Stimulated activated CD4-positive, alpha-beta T cell treated with anti-CD3 and anti-CD28 coated beads, TNF-alpha, amount 100 ng/mL, for 1 hour (primary cell): Measurements from ENCODE around the gene F13B.
"Not testable (repeated sequence)": the region's sequence is repeated elsewhere in the genome, so short reads cannot be mapped to it uniquely, and the experiment has no call there.

Source experiments
- DNase-seq, 3 donors: peaks; one replicate each; pipeline ENCODE4 v3.0.0-alpha.2; 2020; ENCODE audit warnings: low read depth in 3 of 3, low spot score in 1 of 3

F13B gene

DNA sequence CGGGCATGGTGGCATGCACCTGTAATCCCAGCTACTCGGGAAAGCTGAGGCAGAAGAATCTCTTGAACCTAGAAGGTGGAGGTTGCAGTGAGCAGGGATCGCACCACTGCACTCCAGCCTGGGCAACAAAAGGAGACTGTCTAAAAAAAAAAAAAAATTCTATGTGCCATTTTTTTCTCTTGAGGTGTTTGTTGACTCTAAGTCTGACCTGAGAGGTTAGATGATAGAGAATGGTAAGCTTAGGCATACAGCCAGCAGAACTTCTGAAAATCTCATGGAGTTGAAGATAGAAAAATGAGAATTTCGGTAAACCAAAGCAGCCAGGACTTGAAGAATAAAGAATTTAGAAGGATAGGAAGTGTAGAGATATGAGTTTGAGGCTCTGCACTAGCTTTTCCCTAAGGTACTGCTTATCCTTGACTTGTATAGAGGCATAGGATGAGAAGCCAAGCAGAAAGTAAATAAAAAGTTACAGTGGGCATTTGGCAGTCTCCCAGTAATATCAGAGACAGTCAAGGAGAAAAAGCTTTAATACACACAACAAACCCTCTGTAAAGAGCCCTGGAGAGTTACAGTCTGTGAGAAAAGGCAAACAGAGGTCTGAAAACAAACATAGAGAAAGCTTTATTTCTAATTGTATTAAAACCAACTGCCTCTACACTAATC lies 24.3 kb downstream of the F13B start:
- DNase-seq: no peak

DNA sequence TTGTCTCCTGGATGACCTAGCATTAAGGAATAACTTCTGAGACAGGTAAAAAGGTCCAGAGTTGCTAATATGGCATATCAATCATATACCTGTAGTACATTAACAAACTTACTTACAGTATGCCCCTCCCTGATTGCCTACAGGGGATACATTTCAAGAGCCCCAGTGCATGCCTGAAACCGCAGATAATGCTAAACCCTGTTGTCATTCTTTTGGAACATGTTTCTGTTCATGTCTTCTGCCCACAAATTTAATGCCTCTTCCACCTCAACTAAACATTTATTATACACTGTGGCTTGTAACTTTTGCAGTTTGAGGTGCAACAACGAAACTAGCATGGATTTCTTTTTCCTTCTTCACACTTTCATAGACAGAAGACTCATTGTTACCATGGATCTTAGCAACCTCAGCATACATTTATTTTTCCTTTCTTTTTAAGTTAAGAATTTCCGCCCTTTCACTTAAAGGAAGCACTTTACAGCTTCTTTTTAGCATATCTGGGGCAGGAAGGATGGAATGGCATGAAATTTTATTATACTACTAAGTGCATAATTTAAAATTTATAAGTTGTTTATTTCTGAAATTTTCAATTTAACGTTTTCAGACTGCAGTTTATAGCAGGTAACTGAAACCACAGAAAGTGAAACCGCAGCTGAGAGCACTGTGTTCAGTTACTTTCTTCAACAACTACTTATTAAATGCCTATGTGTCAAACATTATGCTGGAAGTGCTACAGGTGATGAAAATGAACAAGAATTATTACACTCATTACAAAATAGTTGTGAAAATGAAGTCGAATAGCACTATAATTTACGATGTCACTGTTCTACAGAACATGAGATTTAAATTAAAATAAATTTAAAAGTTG lies 25.3 kb downstream of the F13B start:
- DNase-seq: no peak

DNA sequence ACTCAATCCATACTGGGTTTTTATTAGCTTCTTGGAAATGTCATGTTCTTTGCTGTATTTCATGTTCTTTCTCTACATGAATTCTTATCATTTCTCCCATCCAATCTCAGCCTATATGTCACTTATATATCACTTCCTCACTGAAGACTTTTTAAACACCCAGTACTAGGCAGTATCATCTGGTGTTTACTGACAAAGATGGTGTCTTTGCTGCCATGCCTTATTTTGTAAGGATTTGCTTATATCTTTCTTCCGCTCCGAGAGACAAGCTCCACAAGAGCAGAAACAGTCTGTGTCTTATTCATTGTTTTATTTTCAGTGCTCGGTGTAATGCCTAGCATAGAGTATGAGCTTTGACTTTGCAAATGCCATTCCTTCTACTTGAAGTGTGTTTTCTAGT lies 30.2 kb downstream of the F13B start:
- no peak for DNase-seq

DNA sequence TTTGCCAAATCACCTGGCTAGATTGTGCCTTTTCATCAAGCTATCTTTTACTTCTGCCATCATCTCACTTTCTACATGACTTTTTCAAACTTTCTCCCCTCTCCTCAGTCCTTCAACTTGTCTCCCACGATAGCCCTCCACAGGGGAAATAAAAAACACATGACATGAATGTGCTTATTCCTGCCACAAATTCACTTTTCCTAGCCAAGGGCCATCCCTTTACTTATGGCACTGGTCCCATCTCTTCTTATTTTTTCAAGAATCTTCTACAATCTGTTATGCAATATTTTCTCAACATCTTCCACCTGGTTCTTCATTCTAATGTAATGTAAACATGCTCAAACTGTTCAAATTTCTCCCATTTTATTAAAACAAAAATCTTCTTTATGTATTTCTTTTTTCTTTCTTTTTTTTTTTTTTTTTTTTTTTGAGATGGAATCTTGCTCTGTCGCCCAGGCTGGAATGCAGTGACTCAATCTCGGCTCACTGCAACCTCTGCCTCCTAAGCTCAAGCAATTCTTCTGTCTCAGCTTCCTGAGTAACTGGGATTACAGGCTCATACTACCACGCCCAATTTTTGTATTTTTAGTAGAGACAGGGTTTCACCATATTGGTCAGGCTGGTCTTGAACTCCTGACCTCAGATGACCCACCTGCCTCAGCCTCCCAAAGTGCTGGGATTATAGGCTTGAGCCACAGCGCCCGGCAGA lies 32.3 kb downstream of the F13B start:
- DNase-seq: not testable (repeated sequence)

DNA sequence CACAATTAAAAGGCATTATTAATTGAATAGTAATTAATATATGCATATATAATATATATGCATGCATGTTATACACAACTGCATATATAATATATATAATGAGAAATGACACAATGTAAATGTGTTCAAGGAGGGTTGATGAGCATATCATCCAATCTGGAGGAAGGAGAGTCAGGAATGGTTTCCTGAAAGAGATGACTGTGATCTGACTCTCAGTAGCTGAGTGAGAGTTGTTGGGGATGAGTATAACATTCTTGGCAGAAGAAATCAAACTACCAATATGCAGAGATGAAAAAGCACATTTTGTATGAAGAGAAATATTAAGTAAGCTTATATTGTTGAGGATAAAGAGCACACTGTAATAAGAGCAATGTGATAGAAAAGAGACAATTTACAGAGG lies 37.3 kb downstream of the F13B start:
- no peak for DNase-seq

DNA sequence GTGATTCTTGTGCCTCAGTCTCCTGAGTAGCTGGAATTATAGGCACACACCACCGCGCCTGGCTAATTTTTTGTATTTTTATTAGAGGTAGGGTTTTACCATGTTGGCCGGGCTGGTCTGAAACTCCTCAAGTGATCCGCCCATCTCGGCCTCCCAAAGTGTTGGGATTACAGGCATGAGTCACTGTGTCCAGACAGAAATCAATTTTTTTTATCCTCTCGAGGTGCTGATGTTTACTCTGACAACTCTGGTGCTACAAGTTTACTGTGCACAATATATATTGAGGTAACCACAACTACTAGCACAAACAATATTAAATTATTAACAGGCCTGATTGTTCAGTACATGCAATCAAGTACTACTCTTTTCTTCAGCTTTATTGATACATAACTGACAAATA lies 39.7 kb downstream of the F13B start:
- no peak for DNase-seq

DNA sequence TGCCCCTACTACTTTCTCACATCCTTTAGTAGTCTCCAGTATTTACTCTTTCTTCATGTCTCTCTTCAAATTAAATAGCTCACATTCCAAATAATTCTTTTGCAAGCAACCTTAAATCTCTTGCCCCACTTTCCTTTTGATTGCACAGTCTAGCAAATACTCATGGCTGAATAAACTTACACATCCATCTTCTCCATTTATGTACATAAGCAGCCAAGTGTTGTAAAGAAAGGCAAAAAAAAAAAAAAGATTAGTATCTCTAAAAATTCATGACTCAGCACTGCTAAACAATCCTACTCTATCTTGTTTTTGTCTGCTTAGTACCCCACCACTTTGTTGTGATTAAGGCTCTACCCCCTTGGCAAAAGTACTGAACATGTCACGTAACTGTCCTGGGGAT lies 42.6 kb downstream of the F13B start:
- DNase-seq: no peak

DNA sequence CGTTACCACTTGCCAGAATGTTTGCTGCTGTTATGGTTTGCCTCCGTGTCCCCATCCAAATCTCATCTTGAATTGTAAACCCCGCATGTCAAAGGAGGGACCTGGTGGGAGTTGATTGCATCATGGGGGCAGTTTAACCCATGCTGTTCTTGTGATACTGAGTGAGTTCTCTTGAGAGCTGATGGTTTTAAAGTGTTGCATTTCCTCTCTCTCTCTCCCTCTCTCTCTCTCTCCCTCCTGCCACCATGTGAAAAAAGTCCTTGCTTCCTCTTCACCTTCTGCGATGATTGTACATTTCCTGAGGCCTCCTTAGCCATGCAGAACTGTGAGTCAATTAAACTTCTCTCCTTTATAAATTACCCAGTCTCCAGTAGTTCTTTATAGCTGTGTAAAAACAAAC lies 45.3 kb downstream of the F13B start:
- DNase-seq: no peak

DNA sequence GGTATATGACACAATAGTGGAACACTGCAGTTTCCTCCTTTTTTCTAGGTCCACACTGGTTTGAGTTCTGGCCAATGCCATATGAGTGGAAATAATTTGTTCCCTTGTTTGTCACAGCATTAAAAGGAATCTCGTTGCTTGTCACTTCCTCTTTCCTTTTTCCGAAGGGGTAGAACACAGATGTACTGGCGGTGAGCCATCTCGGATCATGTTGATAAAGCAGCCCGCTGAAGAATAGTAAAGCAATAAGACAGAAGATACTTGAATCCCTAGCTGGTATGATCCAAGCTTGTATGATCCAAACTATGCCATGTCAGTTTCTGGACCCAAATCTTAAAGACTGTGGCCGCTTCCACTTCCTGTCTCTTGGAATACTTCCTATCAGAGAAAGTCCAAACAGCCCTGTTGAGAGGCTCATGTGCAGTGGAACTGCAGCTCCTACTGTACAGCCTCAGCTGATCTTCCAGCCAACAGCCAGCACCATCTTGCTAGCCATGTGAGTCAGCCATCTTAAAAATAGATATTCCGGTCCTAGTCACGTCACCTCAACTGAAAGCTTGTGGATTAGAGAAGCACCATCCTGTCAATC lies 49.4 kb downstream of the F13B start:
- no peak for DNase-seq

DNA sequence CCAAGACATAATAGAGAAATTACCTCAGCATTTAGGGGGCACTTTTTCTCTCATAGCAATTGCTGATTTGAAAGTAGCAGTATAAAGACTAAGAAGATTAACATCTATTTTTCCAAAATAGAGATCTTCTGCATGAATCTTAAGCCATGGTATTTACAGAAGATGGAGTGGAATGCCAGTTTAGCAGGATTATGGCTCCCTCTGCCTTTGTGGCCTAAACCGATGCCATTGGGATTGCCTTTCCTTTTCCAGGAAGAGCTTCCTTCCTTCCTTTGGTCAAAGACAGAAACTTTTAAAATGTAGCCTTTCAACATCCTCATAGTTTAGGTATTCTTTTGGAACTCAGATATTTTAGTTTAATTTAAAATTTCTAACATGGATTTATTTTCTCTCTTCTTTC lies 50.3 kb downstream of the F13B start:
- DNase-seq: no peak

DNA sequence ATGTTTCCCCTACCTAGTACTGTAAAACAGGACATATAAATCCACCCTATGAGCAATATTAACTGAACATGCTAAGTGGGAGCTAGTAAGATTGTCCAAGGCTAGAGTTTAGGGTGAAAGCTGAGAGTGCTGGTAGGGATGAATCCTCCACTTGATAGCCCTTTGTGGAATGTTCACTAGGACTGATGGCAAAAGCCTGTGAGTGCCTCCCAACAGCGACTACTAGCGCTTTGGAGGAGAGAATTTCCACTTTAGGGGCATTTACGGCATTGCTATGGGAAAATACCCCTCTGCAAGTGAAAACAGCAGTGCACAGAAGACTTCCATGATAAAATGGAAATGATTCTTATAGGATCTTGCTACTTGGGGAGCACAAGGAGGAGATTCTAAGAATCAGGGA lies 53.8 kb downstream of the F13B start:
- DNase-seq: no peak

DNA sequence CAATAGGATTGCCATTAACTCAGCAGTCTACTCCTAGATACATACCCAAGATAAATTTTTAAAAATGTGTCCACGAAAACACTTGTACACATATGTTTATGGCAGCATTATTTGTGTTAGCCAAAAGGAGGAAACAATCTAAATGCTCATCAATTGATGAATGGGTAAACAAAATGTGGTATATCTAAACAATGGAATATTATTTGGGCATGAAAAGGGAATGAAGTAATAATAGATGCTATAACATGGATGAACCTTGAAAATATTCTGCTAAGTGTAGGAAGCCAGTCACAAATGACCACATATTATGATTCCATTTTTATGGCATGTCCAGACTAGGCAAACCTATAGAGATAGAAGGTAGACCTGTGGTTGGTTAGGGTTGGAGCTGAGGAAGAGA lies 55.4 kb downstream of the F13B start:
- no peak for DNase-seq

DNA sequence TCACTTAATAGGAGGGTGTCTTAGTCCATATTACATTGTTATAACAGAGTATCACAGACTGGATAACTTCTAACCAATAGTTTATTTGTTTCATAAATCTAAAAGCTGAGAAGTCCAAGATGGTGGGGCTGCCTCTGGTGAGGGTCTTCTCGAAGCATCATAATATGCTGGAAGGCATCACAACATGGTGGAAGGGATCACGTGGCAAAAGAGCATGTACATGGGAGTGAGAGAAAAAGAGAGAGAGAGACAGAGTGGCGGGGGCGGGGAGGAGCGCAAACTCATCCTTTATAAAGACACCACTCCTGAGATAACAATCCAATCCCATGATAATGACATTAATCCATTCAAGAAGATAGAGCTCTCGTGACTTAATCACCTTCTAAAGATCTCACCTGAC lies 58.2 kb downstream of the F13B start:
- DNase-seq: no peak

DNA sequence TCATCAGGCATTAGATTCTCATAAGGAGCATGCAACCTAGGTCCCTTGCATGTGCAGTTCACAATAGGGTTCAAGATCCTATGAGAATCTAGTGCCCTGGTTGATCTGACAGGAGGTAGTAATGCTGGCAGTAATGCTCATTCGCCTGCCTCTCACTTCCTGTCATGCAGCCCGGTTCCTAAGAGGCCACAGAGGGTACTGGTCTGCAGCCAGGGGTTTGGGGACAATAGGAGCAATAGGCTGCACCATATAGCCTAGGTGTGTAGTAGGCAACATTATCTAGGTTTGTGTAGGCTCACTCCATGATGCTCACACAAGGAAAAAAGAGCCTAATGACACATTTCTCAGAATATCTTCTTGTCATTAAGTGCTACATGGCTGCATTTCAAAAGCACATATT lies 63.9 kb downstream of the F13B start:
- no peak for DNase-seq

DNA sequence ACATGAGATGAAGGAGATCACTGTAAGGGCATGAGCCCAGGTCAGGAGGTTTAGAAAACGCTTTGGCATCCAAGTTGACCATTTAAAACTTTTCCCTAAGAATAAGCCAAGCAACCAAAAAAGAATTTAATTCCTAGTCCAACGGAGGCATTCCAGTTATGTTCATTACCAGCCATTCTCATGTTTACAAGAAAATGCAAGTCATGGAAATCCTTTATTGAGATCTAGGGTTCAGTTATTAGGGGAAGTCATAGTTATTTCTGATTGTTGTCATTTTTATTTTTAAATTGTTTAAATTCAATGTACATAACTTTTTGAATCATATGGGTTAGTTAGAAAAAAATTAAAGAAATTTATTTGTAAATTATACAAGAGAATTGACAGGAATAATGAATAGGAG lies 65.2 kb downstream of the F13B start:
- no peak for DNase-seq

DNA sequence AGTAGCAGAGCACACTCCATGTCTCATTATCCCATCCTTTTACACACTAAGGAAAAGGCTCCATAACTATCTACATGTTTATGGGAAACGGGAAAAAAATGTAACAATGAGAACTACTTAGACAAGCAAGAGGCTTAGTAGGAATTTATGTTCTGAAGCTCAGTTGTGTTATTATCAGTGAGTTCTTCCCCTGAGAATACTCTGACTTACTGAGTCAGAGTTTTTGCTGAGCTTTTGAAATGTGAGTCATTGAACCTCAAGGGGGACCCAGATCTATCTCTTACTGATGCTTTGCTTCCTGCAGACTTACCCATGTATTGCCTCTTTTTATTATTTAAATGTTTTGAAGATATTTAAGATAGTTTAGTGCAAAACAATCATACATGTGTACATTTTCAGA lies 69.6 kb downstream of the F13B start:
- DNase-seq: no peak

DNA sequence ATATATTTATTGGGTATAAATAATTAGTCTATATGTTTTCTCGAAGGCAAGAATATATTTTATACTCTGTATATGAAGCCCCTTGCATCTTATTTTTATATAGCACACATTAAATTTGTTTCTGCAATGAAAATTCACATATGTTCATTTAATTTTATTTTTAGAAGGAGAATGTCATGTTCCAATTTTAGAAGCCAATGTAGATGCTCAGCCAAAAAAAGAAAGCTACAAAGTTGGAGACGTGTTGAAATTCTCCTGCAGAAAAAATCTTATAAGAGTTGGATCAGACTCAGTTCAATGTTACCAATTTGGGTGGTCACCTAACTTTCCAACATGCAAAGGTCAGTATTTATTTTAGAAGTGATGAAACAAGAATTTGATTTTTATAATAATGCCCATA lies 73.1 kb downstream of the F13B start:
- DNase-seq: no peak

DNA sequence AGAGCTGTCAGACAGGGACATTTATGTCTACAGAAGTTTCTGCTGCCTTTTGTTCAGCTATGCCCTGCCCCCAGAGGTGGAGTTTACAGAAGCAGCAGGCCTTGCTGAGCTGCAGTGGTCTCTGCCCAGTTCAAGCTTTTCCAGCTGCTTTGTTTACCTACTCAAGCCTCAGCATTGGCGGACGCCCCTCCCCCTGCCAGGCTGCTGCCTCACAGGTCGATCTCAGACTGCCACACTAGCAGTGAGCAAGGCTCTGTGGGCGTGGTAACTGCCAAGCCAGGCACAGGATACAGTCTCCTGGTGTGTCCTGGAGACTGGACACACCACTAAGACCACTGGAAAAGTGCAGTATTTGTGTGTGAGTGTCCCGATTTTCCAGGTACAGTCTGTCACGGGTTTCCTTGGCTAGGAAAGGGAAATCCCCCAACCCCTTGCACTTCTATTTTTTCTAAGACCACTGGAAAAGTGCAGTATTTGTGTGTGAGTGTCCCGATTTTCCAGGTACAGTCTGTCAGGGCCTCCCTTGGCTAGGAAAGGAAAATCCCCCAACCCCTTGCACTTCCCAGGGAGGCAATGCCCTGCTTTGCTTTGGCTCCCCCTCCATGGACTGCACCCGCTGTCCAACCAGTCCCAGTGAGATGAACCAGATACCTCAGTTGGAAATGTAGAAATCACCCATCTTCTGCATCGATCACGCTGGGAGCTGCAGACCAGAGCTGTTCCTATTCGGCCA lies 75.0 kb downstream of the F13B start:
- DNase-seq: not testable (repeated sequence)
